ENCODE measurements around the gene BMAL1. TPM values are rescaled to one million over a fixed set of nuclear protein-coding genes. Genes with fewer than 3 reads are reported as not detected.

The BMAL1 gene
- total RNA-seq, 1 donor from 2014 or later, result 36.6 TPM

DNA sequence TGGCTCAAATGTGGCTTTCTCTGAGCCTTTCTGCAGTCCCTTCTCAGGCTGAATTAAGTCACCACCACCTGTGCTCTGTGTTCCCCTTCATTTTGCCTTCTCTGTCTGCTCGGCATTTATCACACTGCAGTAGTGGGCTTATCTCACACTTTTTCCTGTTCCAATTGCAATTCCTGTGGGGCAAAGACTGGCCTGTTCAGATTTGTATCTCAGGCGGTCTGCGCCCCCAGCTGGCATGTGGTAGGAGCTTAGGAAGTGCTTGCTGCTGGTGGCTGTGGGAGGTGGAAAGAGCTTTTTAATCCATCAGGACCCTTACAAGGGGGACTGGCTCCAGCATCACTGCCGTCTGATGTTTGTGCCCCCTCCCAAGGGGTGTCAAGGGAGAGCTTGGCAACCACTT lies 21.2 kb downstream of the BMAL1 start:
- Histone ChIP-seq H3K27me3 (ENCODE audit: control insufficient read depth, insufficient read depth, low read length) (no peaks in the 10 kb centered on the region), H3K36me3 (ENCODE audit: control insufficient read depth, insufficient read depth, low read length) (no peaks in the 10 kb centered on the region), H3K4me3 (ENCODE audit: low read depth, low read length) (no peak overlapping the region)
- FAIRE-seq, result no peak
- DNase-seq (ENCODE audit: low read depth), result no peak
- TF ChIP-seq, protein P1, sequence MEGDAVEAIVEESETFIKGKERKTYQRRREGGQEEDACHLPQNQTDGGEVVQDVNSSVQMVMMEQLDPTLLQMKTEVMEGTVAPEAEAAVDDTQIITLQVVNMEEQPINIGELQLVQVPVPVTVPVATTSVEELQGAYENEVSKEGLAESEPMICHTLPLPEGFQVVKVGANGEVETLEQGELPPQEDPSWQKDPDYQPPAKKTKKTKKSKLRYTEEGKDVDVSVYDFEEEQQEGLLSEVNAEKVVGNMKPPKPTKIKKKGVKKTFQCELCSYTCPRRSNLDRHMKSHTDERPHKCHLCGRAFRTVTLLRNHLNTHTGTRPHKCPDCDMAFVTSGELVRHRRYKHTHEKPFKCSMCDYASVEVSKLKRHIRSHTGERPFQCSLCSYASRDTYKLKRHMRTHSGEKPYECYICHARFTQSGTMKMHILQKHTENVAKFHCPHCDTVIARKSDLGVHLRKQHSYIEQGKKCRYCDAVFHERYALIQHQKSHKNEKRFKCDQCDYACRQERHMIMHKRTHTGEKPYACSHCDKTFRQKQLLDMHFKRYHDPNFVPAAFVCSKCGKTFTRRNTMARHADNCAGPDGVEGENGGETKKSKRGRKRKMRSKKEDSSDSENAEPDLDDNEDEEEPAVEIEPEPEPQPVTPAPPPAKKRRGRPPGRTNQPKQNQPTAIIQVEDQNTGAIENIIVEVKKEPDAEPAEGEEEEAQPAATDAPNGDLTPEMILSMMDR (IDR thresholded peaks at IDR 0.05; ENCODE audit: insufficient read depth, low read length, severe bottlenecking), result no peak

DNA sequence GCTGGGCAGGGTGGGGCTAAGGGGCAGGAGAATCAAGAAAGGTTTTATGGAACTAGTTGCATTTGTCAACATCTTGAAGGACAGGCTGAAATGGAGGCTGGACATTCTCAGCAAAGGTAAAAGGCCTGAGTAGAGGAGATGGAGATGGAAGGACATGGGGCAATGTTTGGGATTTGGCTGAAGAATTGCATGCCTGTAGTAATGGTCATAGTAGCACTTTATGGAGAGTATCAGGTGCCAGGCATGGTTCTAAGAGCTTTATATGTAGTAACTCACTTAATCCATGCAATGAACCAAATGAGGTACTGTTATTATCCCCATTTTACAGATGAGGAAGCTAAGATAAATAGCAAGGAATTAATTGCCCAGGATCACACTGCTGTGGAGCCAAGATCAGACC lies 23.9 kb downstream of the BMAL1 start:
- Histone ChIP-seq H3K4me3 (ENCODE audit: low read depth, low read length) (no peak overlapping the region), H3K36me3 (ENCODE audit: control insufficient read depth, insufficient read depth, low read length) (no peaks in the 10 kb centered on the region), H3K27me3 (ENCODE audit: control insufficient read depth, insufficient read depth, low read length) (no peaks in the 10 kb centered on the region)
- TF ChIP-seq, protein P1 (IDR thresholded peaks at IDR 0.05; ENCODE audit: insufficient read depth, low read length, severe bottlenecking), result no peak
- DNase-seq (ENCODE audit: low read depth), result no peak
- peak; percentile 28 for FAIRE-seq

DNA sequence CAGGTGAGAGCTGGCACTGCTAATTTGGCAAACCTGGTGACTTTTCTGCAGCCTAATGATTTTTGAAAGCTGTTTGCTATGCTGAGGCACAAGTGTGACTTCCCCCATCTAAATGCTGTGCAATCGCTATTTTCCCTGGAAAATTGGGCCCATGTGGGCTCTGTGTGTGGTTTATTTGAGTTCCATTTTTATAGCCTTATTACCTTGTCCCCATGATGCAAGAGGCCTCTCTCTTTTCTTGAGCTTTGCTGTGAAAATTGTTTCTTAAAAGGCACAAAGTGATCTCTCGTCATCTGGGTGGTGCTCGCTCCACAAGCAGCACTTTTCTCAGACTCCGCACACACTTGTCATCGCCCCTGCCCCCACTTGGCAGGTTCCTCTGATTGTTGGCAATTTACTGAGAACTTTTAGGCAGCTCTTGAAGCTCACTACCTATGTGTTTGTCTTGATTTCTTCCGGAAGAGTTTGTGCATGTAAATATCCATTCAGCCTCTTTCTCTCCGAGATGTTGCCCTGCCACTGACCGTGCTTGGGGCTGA lies 24.9 kb downstream of the BMAL1 start:
- FAIRE-seq, result no peak
- no peak for DNase-seq (ENCODE audit: low read depth)
- no peak overlapping the region for H3K4me3 ChIP-seq (ENCODE audit: low read depth, low read length)
- no peaks in the 10 kb centered on the region for H3K36me3 ChIP-seq (ENCODE audit: control insufficient read depth, insufficient read depth, low read length)
- H3K27me3 ChIP-seq (ENCODE audit: control insufficient read depth, insufficient read depth, low read length), result no peaks in the 10 kb centered on the region
- TF ChIP-seq, protein P1 (IDR thresholded peaks at IDR 0.05; ENCODE audit: insufficient read depth, low read length, severe bottlenecking), result no peak

DNA sequence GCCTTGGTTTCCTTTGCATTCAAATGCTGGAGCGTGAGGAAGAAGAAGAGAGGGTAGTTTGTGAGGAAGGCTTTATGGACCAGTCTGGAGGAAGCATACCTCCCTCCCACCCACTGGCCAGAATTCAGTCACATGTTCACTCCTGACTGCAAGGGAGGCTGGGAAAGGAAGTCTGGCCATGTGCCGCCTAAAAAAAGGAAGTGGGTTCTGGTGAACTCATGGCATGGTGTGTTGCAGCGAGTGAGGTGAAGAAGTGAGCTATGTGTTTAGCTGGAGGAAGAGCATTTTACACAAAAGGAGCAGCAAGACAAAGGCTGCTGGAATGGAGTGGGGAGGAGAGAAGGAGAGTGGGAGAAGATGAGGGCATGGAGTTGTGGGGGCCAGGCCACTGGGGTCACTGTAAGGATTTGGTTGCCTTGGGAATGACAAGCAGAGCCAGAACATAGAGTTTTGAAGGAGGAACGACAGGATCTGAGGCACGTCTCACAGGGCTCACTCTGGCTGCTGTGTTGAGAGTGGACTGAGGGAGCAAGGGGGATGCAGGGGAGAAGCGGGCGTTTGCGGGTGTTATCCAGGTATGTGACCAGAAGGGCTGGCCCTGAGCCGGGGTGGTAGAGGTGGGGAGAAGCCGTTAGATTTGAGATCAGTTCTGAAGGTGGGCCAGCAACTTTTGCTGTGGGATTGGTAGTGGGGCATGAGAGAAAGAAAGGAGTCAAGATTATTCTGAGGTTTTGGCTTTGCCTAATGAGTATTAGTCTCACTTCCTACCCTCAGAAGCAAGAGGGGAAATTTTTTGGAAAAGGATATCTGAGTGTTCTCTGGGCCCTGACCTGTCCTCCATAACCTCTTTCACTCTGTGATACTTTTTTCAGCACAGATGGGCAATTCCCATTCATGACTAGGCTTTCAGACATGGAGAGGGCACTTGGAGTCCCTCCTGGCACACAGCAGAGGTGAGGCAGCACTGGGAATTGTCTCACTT lies 26.4 kb downstream of the BMAL1 start:
- no peak overlapping the region for H3K4me3 ChIP-seq (ENCODE audit: low read depth, low read length)
- no peaks in the 10 kb centered on the region for H3K36me3 ChIP-seq (ENCODE audit: control insufficient read depth, insufficient read depth, low read length)
- no peaks in the 10 kb centered on the region for H3K27me3 ChIP-seq (ENCODE audit: control insufficient read depth, insufficient read depth, low read length)
- no peak for FAIRE-seq
- DNase-seq (ENCODE audit: low read depth), result no peak
- TF ChIP-seq, protein P1 (IDR thresholded peaks at IDR 0.05; ENCODE audit: insufficient read depth, low read length, severe bottlenecking), result no peak

DNA sequence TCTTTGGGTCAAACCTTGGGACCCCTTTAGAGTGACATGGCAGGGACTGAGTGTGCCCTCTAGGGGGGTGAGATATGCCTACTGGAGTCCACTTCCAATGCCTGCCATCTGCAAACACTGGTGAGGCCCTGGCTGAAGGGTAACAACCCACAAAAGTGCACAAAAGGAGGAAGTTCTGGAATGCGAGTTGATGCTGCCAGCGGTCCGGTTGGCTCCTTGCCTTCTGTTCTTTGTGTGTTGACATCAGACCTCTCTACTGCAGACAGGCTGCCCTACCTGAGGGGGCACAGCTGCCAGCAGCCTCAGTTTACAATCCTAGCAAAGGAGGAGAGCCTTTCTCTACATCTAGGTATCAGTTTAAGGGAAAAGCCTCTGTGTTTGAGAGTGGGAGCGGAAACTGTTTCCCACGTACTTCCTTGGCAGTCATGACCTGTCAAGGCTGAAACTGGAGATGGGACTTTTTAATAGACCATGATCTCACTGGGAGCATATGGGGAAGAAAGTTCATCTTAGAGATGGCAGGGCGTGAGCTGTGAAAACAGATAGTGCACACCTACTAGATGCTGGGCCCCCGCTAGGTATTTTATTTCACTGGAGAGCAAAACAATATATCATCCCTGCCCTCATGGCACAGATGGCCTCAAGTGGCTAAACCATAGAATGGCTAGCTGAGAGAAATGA lies 27.2 kb downstream of the BMAL1 start:
- Histone ChIP-seq H3K27me3 (ENCODE audit: control insufficient read depth, insufficient read depth, low read length) (no peaks in the 10 kb centered on the region), H3K4me3 (ENCODE audit: low read depth, low read length) (no peak overlapping the region), H3K36me3 (ENCODE audit: control insufficient read depth, insufficient read depth, low read length) (no peaks in the 10 kb centered on the region)
- DNase-seq (ENCODE audit: low read depth) (no peak), FAIRE-seq (no peak)
- TF ChIP-seq, protein P1 (IDR thresholded peaks at IDR 0.05; ENCODE audit: insufficient read depth, low read length, severe bottlenecking), result no peak

Measured in bronchial epithelial cell (primary cell).